ENCODE measurements around the gene KIF26B.

The KIF26B gene

DNA sequence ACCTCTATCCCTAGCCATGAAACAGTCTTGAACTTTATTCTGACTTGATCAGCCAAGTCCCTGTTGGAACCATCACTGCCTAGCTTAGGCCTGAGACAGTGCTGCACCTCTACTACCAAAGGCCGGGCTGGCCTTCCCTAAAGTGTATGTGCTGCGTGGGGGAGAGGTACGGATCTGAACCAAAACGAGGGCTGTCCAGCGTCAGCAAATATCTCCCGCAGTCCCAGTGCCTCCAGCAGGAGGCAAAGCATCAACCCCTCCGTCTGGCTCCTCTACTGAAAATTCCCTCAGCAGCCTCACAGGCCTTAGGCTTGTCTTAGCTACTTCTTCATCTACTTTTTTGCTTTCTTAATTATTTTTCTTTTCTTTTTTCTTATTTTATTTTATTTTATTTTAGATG, 33.3 kb upstream of the KIF26B start:
- no peaks in the 10 kb centered on the region for H4K20me1 ChIP-seq (ENCODE audit: insufficient read depth, low read length)
- no peak overlapping the region for H3K27ac ChIP-seq (ENCODE audit: low read length)
- H3K4me1 ChIP-seq (ENCODE audit: low read length): 0 out of 2 replicates have a peak, but pooled peaks cover 4% of the 10 kb centered on the region
- H2AFZ ChIP-seq (ENCODE audit: low read length): no peak overlapping the region
- H3K4me3 ChIP-seq (ENCODE audit: low read length): no peak overlapping the region
- no peaks in the 10 kb centered on the region for H3K36me3 ChIP-seq (replicated peaks; ENCODE audit: insufficient read depth, low read length)
- no peaks in the 10 kb centered on the region for H3K9me2 ChIP-seq (replicated peaks; ENCODE audit: insufficient read depth, low read length)
- H3K27me3 ChIP-seq (replicated peaks; ENCODE audit: insufficient read depth, low read length): no peaks in the 10 kb centered on the region
- H3K9me3 ChIP-seq (replicated peaks; ENCODE audit: insufficient read depth, low read length): no peaks in the 10 kb centered on the region
- H3K79me2 ChIP-seq (ENCODE audit: low read length): no peaks in the 10 kb centered on the region
- DNase-seq: no peak
- H3K4me2 ChIP-seq (ENCODE audit: low read depth, low read length): no peak overlapping the region
- no peaks in the 10 kb centered on the region for H3F3A ChIP-seq (ENCODE audit: insufficient read depth, low read length)
- TF ChIP-seq EZH2 (optimal IDR thresholded peaks at IDR 0.05; ENCODE audit: low read depth, low read length): no peak
- no peak for TF ChIP-seq EZH2phosphoT487 (IDR thresholded peaks at IDR 0.05; ENCODE audit: low read length)
- TF ChIP-seq, protein P1, sequence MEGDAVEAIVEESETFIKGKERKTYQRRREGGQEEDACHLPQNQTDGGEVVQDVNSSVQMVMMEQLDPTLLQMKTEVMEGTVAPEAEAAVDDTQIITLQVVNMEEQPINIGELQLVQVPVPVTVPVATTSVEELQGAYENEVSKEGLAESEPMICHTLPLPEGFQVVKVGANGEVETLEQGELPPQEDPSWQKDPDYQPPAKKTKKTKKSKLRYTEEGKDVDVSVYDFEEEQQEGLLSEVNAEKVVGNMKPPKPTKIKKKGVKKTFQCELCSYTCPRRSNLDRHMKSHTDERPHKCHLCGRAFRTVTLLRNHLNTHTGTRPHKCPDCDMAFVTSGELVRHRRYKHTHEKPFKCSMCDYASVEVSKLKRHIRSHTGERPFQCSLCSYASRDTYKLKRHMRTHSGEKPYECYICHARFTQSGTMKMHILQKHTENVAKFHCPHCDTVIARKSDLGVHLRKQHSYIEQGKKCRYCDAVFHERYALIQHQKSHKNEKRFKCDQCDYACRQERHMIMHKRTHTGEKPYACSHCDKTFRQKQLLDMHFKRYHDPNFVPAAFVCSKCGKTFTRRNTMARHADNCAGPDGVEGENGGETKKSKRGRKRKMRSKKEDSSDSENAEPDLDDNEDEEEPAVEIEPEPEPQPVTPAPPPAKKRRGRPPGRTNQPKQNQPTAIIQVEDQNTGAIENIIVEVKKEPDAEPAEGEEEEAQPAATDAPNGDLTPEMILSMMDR (IDR thresholded peaks at IDR 0.05; ENCODE audit: low read length): no peak
- H3K9ac ChIP-seq (ENCODE audit: low read length): no peak overlapping the region

DNA sequence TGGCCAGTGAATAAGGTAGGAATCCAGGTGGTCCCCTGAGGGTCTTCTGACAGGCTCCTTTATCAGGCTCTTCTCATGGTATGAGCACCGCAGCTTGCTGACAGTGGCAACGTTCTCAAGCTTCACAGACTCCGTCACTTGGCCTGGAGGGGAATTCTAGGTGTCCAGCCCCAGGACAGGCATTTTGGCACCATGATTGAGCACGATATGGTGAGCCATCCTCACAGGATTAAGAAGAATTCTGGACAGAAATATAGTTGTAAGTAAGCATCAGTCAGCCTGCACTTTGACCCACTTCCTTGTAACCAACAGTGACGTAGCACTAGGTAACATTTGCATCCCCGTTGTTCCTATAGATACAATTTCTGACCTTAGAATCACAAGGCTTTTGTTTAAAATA, 30.5 kb upstream of the KIF26B start:
- no peaks in the 10 kb centered on the region for H3K36me3 ChIP-seq (replicated peaks; ENCODE audit: insufficient read depth, low read length)
- no peaks in the 10 kb centered on the region for H4K20me1 ChIP-seq (ENCODE audit: insufficient read depth, low read length)
- 0 out of 2 replicates have a peak, but pooled peaks cover 4% of the 10 kb centered on the region for H3K4me1 ChIP-seq (ENCODE audit: low read length)
- no peak for DNase-seq
- H3K79me2 ChIP-seq (ENCODE audit: low read length): no peaks in the 10 kb centered on the region
- no peaks in the 10 kb centered on the region for H3K27me3 ChIP-seq (replicated peaks; ENCODE audit: insufficient read depth, low read length)
- TF ChIP-seq EZH2phosphoT487 (IDR thresholded peaks at IDR 0.05; ENCODE audit: low read length): no peak
- no peak for TF ChIP-seq EZH2 (optimal IDR thresholded peaks at IDR 0.05; ENCODE audit: low read depth, low read length)
- TF ChIP-seq, protein P1 (IDR thresholded peaks at IDR 0.05; ENCODE audit: low read length): no peak
- H3K27ac ChIP-seq (ENCODE audit: low read length): no peak overlapping the region
- H3F3A ChIP-seq (ENCODE audit: insufficient read depth, low read length): no peaks in the 10 kb centered on the region
- no peak overlapping the region for H3K9ac ChIP-seq (ENCODE audit: low read length)
- H2AFZ ChIP-seq (ENCODE audit: low read length): no peak overlapping the region
- H3K9me3 ChIP-seq (replicated peaks; ENCODE audit: insufficient read depth, low read length): no peaks in the 10 kb centered on the region
- H3K4me2 ChIP-seq (ENCODE audit: low read depth, low read length): no peak overlapping the region
- H3K9me2 ChIP-seq (replicated peaks; ENCODE audit: insufficient read depth, low read length): no peaks in the 10 kb centered on the region
- no peak overlapping the region for H3K4me3 ChIP-seq (ENCODE audit: low read length)

DNA sequence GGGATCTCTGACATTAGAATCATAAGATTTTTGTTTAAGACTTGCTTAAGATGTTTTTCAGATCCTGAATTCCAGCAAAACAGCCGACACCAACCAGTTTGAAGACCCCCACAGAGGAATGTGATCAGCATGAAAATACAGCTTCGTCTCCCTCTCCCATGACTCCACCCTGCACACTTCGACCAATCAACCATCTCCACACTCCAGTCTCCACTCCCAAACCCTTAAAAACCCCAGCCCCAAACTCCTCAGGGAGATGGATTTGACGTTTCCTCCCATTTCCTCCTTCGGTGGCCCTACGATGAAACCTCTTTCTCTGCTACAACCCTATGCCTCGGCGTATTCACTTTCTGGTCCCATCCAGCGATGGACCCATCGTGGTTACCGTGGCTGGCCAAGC, 30.1 kb upstream of the KIF26B start:
- H3K36me3 ChIP-seq (replicated peaks; ENCODE audit: insufficient read depth, low read length): no peaks in the 10 kb centered on the region
- TF ChIP-seq EZH2 (optimal IDR thresholded peaks at IDR 0.05; ENCODE audit: low read depth, low read length) (no peak), EZH2phosphoT487 (IDR thresholded peaks at IDR 0.05; ENCODE audit: low read length) (no peak)
- TF ChIP-seq, protein P1 (IDR thresholded peaks at IDR 0.05; ENCODE audit: low read length): no peak
- no peak for DNase-seq
- H3K4me3 ChIP-seq (ENCODE audit: low read length): no peak overlapping the region
- H3K27ac ChIP-seq (ENCODE audit: low read length): no peak overlapping the region
- H3K4me1 ChIP-seq (ENCODE audit: low read length): 0 out of 2 replicates have a peak, but pooled peaks cover 4% of the 10 kb centered on the region
- H3K9me2 ChIP-seq (replicated peaks; ENCODE audit: insufficient read depth, low read length): no peaks in the 10 kb centered on the region
- H3K9me3 ChIP-seq (replicated peaks; ENCODE audit: insufficient read depth, low read length): no peaks in the 10 kb centered on the region
- H4K20me1 ChIP-seq (ENCODE audit: insufficient read depth, low read length): no peaks in the 10 kb centered on the region
- no peaks in the 10 kb centered on the region for H3F3A ChIP-seq (ENCODE audit: insufficient read depth, low read length)
- H3K4me2 ChIP-seq (ENCODE audit: low read depth, low read length): no peak overlapping the region
- H2AFZ ChIP-seq (ENCODE audit: low read length): no peak overlapping the region
- H3K79me2 ChIP-seq (ENCODE audit: low read length): no peaks in the 10 kb centered on the region
- no peaks in the 10 kb centered on the region for H3K27me3 ChIP-seq (replicated peaks; ENCODE audit: insufficient read depth, low read length)
- no peak overlapping the region for H3K9ac ChIP-seq (ENCODE audit: low read length)

Data from MM.1S (cell line).